C4-2B (cell line): ENCODE results near the gene RAB11FIP4.

Experiments used
- ZFX ChIP-seq: fragments of 450-650 bp; IDR thresholded peaks from 2 replicates; pipeline ENCODE4 v1.6.1; 2017
- TF ChIP-seq, protein P1 (sequence below): fragments of 450-650 bp; conservative IDR thresholded peaks from 2 replicates; pipeline ENCODE4 v1.5.1; 2017; ENCODE audit warnings: mild to moderate bottlenecking

DNA sequence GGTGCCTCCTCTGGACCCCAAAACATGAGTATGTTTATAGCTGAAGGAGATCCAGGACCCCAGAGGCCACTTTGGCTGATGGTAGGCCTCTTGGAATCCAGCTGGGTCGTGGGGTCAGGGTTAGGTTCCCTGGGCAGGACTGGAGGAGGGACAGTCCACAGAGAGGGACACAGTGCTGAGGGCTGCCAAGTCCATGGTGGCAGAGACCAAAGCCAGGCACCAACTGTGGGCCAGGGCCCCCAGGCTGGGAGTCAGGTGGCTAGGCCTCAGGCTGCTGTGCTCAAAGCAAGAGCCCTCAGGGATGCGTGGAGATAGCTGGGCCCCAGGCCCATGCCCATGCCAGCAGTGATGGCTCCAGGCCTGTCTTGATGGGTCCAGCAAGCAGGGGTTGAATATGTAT, 44.1 kb downstream of the RAB11FIP4 start:
- TF ChIP-seq, protein P1, sequence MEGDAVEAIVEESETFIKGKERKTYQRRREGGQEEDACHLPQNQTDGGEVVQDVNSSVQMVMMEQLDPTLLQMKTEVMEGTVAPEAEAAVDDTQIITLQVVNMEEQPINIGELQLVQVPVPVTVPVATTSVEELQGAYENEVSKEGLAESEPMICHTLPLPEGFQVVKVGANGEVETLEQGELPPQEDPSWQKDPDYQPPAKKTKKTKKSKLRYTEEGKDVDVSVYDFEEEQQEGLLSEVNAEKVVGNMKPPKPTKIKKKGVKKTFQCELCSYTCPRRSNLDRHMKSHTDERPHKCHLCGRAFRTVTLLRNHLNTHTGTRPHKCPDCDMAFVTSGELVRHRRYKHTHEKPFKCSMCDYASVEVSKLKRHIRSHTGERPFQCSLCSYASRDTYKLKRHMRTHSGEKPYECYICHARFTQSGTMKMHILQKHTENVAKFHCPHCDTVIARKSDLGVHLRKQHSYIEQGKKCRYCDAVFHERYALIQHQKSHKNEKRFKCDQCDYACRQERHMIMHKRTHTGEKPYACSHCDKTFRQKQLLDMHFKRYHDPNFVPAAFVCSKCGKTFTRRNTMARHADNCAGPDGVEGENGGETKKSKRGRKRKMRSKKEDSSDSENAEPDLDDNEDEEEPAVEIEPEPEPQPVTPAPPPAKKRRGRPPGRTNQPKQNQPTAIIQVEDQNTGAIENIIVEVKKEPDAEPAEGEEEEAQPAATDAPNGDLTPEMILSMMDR = no peak
- no peak for TF ChIP-seq ZFX
